HG02943 (cell line): ENCODE results near the gene MFAP4.

ENCODE experiments used
- ATAC-seq: cut with Tn5 transposase; IDR thresholded peaks from one replicate; pipeline ENCODE4 v1.9.1; 2021; ENCODE audit warnings: mild to moderate bottlenecking, low read depth, moderate library complexity; ENCODE audit not compliant: unreplicated experiment

The MFAP4 gene

DNA sequence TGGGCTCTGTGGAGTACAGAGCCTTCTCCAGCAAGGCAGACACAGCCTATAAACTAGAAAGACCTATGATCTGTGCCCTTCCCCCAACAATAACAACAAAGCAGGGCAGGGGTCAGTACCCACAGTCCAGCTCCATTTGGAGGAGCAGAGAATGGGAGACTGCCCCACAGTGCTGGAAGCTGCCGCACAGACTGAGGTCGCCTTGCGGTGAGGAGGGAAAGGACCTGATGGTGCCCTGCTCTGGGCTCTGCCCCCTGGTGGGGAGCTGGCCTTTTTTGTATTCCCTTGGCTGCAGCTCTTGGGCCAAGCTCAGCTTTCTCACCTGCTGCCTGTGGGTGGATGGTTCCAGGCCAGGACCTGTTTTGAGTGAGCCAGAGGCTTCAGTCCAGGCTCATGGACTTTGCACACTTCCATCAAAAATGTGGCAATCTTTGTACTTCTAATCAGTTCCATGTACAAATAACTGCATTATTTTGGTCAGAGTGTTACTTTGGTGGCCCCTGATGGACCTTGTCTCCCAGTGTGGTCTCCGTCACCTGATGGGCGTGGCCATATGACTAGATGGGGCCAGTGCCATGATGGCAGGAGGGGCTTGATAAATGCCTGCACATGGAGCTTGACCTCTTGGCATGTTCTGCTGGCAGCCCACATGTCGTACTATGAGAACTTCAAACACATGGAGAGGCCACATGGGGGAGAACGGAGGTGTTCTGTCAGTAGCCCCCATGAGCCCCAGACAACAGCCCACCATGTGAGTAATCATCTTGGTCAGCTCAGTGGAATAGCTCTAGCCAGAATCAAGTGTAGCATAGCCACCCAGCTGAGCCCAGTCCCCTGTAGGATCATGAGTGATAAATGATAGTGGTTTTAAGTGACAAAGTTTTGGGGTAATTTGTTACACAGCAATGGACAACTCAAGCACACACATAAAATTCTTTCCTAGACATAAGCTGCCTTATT lies 48.7 kb downstream of the MFAP4 start:
- no peak for ATAC-seq

DNA sequence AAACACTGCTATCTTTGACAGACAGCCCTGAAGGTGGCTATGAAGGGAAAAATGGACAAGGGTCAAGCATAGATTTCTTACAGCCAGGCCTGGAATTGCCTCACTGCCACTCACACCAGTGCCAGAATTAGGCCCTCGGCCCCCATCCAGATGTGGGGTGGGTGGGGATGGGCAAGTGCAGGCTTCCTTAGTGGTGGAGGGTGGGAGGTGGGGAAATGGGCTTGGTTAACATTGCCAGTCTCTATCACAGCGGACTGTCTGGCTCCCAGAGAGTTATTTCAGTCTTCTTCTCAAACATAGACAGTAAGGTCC lies 49.3 kb downstream of the MFAP4 start:
- no peak for ATAC-seq

DNA sequence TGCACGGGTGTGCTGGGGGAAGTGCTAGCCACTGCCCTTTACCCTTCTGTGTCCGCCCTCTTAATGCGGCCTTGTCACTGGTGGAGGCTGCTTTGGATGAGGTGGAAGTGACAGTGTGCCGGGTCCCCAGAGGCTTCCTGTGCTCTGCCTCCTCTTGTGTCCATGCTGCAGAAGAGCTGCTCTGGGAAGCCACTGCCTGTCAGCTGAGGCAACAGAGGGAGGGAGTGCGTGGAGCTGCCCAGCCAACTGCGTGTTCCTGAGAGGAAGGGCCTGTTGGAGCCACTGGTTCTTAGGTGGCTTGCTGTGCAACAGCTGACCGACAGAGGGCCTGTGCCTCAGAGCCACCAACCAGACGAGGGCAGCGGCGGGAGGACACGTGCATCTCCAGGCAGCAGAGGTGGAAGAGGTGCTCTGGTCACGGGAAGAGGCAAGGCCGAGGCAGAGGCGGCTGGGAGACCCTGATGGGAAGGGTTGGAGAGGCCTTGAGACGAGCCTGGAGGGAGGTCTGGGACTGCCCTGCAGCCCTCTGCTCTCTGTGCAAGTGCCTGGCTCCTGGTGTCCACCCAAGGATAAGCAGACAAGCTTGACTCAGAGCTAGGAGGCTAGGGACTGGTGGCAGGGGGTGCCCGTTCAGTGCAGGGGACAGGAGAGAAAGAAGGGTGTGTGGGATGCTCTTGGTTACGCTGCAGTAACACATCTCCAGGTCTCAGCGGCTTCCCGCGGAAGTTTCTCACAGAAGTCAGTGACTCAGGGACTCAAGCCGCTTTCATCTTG lies 49.9 kb downstream of the MFAP4 start:
- no peak for ATAC-seq

DNA sequence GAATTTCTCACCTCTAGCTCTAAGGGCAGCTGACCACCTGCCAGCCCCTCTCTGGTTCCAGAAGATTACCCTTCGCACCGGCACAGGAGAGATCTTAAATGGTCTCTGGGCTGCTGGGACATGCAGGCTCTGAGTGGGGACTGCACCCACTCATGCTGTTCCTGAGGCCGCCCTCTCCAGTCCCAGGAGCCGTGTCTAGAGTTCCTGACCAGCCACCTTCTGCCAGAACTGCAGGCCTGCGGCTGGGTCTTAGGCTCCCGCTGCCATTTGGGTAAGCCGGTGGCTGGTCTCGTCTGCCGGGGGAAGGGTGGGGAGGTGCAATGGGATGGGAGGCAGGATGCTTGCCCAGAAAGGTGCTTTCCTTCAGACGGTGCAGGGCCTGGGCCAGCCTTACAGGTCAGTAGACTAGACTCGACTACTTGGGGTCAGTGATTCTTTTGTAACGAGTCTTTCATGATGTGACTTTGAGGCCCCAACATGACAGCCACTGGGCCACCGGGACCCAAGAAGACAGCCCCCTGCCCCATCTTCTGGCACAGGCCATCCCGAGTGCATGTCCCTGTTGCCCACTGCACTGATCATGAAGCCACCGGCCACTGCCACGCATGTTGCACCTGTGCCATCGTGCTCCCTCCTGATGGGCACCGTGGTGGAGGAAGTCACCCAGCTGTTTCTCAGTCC lies 50.9 kb downstream of the MFAP4 start:
- no peak for ATAC-seq

DNA sequence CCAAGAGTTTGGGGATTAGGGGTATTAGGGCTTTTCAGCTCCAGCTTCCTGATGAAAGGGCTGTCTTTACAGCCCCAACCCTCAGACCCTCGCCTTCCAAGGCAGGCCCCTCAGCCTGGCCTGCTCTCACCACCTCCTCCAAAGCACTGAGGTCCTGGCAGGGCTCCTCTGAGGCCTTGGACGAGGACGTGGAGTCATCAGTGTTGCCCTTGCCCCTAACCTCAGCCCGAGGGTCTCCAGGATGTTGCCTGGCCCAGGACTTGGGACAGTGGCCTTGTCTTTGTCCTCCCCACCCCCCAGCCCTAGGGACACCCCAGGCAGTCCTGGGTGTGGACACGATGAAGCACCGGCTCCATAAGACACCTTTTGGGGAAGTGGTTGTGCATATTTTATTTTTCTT lies 52.7 kb downstream of the MFAP4 start:
- no peak for ATAC-seq

DNA sequence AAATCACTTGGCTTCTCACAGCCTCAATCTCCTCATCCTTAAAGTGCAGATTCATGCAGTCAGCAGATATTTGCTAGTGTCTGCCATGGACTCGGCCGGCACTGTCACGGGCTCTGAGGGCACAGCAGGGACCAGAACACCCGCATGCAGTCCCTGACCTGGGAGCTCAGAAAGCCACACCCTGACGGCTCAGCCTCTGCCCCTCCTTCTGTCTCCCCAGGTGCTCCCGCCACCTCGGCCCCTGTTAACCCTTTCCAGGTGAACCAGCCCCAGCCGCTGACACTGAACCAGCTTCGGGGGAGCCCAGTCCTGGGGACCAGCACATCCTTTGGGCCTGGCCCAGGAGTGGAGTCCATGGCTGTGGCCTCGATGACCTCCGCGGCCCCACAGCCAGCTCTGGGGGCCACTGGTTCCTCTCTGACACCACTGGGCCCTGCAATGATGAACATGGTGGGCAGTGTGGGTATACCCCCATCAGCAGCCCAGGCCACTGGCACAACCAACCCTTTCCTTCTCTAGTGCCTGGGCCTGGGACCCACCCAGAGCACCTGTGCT lies 53.2 kb downstream of the MFAP4 start:
- ATAC-seq = no peak
